ENCODE results near the gene CAPN2.

The CAPN2 gene

GRCh38 chr1:223780949-223781348 lies 68.6 kb downstream of the CAPN2 start:
- no peaks in the 10 kb centered on the region for H3K27me3 ChIP-seq (ENCODE audit: control insufficient read depth, insufficient read depth, low read length)
- H3K36me3 ChIP-seq (ENCODE audit: control insufficient read depth, insufficient read depth, low read length): peaks cover 77% of the 10 kb centered on the region
- H3K9ac ChIP-seq (ENCODE audit: low read length): no peak overlapping the region
- H3K4me3 ChIP-seq (ENCODE audit: low read depth, low read length): no peak overlapping the region
- peaks cover 7% of the 10 kb centered on the region; the same call in 1 of the 2 replicates for H3K4me1 ChIP-seq (ENCODE audit: control insufficient read depth, insufficient read depth, low read length)
- no peaks in the 10 kb centered on the region for H3K9me3 ChIP-seq (ENCODE audit: control insufficient read depth, insufficient read depth, low read depth, low read length)
- no peak overlapping the region for H3K27ac ChIP-seq (ENCODE audit: low read depth, low read length)

DNA sequence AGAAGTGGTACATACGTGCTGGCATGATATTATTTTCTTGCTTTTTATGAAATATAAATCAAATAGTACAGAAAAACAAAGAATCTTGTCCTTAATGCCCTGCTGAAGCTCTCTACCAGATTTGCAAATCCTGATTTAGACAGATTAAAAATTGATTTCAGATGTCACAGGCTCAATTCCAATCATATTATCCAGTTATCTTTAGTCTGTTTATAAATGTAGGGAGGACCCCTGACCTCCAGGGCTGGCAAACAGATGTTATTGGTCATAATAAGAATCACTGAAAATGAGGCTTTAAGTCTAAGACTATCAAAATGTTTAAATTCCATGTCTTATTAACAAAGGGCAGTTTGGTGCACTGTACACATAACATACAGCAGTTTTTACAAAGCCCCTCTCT lies 71.3 kb downstream of the CAPN2 start:
- Histone ChIP-seq H3K9me3 (ENCODE audit: control insufficient read depth, insufficient read depth, low read depth, low read length) (no peaks in the 10 kb centered on the region), H3K27ac (ENCODE audit: low read depth, low read length) (no peak overlapping the region), H3K36me3 (ENCODE audit: control insufficient read depth, insufficient read depth, low read length) (peaks cover 69% of the 10 kb centered on the region), H3K4me1 (ENCODE audit: control insufficient read depth, insufficient read depth, low read length) (no peaks in the 10 kb centered on the region), H3K4me3 (ENCODE audit: low read depth, low read length) (no peak overlapping the region), H3K9ac (ENCODE audit: low read length) (no peak overlapping the region), H3K27me3 (ENCODE audit: control insufficient read depth, insufficient read depth, low read length) (no peaks in the 10 kb centered on the region)

- Histone ChIP-seq H3K4me1 (ENCODE audit: control insufficient read depth, insufficient read depth, low read length) (no peaks in the 10 kb centered on the region), H3K4me3 (ENCODE audit: low read depth, low read length) (no peak overlapping the region), H3K27ac (ENCODE audit: low read depth, low read length) (no peak overlapping the region), H3K9me3 (ENCODE audit: control insufficient read depth, insufficient read depth, low read depth, low read length) (no peaks in the 10 kb centered on the region), H3K27me3 (ENCODE audit: control insufficient read depth, insufficient read depth, low read length) (no peaks in the 10 kb centered on the region), H3K9ac (ENCODE audit: low read length) (no peak overlapping the region), H3K36me3 (ENCODE audit: control insufficient read depth, insufficient read depth, low read length) (peaks cover 67% of the 10 kb centered on the region)
Observed at GRCh38 chr1:223784541-223784940, 72.2 kb downstream of the CAPN2 start.

GRCh38 chr1:223785808-223786207 lies 73.5 kb downstream of the CAPN2 start:
- peaks cover 55% of the 10 kb centered on the region for H3K36me3 ChIP-seq (ENCODE audit: control insufficient read depth, insufficient read depth, low read length)
- H3K27ac ChIP-seq (ENCODE audit: low read depth, low read length): no peak overlapping the region
- H3K27me3 ChIP-seq (ENCODE audit: control insufficient read depth, insufficient read depth, low read length): no peaks in the 10 kb centered on the region
- no peaks in the 10 kb centered on the region for H3K4me1 ChIP-seq (ENCODE audit: control insufficient read depth, insufficient read depth, low read length)
- no peak overlapping the region for H3K9ac ChIP-seq (ENCODE audit: low read length)
- no peaks in the 10 kb centered on the region for H3K9me3 ChIP-seq (ENCODE audit: control insufficient read depth, insufficient read depth, low read depth, low read length)
- no peak overlapping the region for H3K4me3 ChIP-seq (ENCODE audit: low read depth, low read length)

DNA sequence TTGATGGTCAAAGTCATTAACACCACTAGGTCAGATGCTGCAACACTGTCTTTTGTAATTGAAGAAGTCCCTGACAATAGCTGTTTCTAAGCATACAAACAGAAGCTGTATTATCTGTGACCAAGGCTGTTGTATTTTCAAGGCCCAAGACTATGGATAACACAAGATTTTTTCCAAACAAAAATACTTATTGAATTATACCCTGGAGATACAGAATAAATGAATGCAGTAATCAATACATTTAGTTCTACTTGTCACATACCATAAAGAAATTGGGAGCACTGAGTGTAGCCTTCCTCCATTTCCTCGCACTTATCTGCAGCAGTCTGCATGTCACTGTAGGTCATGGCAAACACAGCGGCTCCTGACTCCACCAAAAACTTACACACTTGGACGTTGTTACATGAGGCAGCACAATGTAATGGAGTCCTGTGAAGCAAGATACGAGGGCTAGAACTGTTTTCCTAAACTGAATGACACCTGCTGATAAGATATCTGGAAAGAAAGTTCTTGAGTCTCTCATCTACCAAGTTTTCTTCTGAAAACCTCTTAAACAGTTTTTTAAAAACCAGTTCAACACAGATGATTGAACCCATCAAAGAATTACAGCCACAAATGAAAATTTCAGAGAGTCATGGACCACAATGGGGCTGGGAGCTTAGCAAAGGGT lies 76.5 kb downstream of the CAPN2 start:
- Histone ChIP-seq H3K27me3 (ENCODE audit: control insufficient read depth, insufficient read depth, low read length) (no peaks in the 10 kb centered on the region), H3K9ac (ENCODE audit: low read length) (no peak overlapping the region), H3K9me3 (ENCODE audit: control insufficient read depth, insufficient read depth, low read depth, low read length) (no peaks in the 10 kb centered on the region), H3K4me1 (ENCODE audit: control insufficient read depth, insufficient read depth, low read length) (no peaks in the 10 kb centered on the region), H3K4me3 (ENCODE audit: low read depth, low read length) (no peak overlapping the region), H3K36me3 (ENCODE audit: control insufficient read depth, insufficient read depth, low read length) (peaks cover 60% of the 10 kb centered on the region), H3K27ac (ENCODE audit: low read depth, low read length) (no peak overlapping the region)

- H3K27ac ChIP-seq (ENCODE audit: low read depth, low read length): no peak overlapping the region
- H3K27me3 ChIP-seq (ENCODE audit: control insufficient read depth, insufficient read depth, low read length): no peaks in the 10 kb centered on the region
- no peaks in the 10 kb centered on the region for H3K9me3 ChIP-seq (ENCODE audit: control insufficient read depth, insufficient read depth, low read depth, low read length)
- H3K4me3 ChIP-seq (ENCODE audit: low read depth, low read length): no peak overlapping the region
- H3K9ac ChIP-seq (ENCODE audit: low read length): no peak overlapping the region
- H3K4me1 ChIP-seq (ENCODE audit: control insufficient read depth, insufficient read depth, low read length): no peaks in the 10 kb centered on the region
- peaks cover 62% of the 10 kb centered on the region for H3K36me3 ChIP-seq (ENCODE audit: control insufficient read depth, insufficient read depth, low read length)
Observed at GRCh38 chr1:223792046-223792445, 79.7 kb downstream of the CAPN2 start.

- Histone ChIP-seq H3K9ac (ENCODE audit: low read length) (no peak overlapping the region), H3K4me1 (ENCODE audit: control insufficient read depth, insufficient read depth, low read length) (no peaks in the 10 kb centered on the region), H3K27me3 (ENCODE audit: control insufficient read depth, insufficient read depth, low read length) (no peaks in the 10 kb centered on the region), H3K4me3 (ENCODE audit: low read depth, low read length) (no peak overlapping the region), H3K9me3 (ENCODE audit: control insufficient read depth, insufficient read depth, low read depth, low read length) (no peaks in the 10 kb centered on the region), H3K36me3 (ENCODE audit: control insufficient read depth, insufficient read depth, low read length) (peaks cover 64% of the 10 kb centered on the region), H3K27ac (ENCODE audit: low read depth, low read length) (no peak overlapping the region)
Observed at GRCh38 chr1:223793716-223794115, 81.4 kb downstream of the CAPN2 start.

GRCh38 chr1:223794136-223794880 lies 82.0 kb downstream of the CAPN2 start:
- Histone ChIP-seq H3K36me3 (ENCODE audit: control insufficient read depth, insufficient read depth, low read length) (peaks cover 63% of the 10 kb centered on the region), H3K4me3 (ENCODE audit: low read depth, low read length) (no peak overlapping the region), H3K9me3 (ENCODE audit: control insufficient read depth, insufficient read depth, low read depth, low read length) (no peaks in the 10 kb centered on the region), H3K27ac (ENCODE audit: low read depth, low read length) (no peak overlapping the region), H3K4me1 (ENCODE audit: control insufficient read depth, insufficient read depth, low read length) (no peaks in the 10 kb centered on the region), H3K27me3 (ENCODE audit: control insufficient read depth, insufficient read depth, low read length) (no peaks in the 10 kb centered on the region), H3K9ac (ENCODE audit: low read length) (no peak overlapping the region)

- Histone ChIP-seq H3K27me3 (ENCODE audit: control insufficient read depth, insufficient read depth, low read length) (no peaks in the 10 kb centered on the region), H3K4me1 (ENCODE audit: control insufficient read depth, insufficient read depth, low read length) (no peaks in the 10 kb centered on the region), H3K27ac (ENCODE audit: low read depth, low read length) (no peak overlapping the region), H3K36me3 (ENCODE audit: control insufficient read depth, insufficient read depth, low read length) (peaks cover 81% of the 10 kb centered on the region), H3K9ac (ENCODE audit: low read length) (no peak overlapping the region), H3K9me3 (ENCODE audit: control insufficient read depth, insufficient read depth, low read depth, low read length) (no peaks in the 10 kb centered on the region), H3K4me3 (ENCODE audit: low read depth, low read length) (no peak overlapping the region)
Observed at GRCh38 chr1:223796210-223796609, 83.9 kb downstream of the CAPN2 start.

DNA sequence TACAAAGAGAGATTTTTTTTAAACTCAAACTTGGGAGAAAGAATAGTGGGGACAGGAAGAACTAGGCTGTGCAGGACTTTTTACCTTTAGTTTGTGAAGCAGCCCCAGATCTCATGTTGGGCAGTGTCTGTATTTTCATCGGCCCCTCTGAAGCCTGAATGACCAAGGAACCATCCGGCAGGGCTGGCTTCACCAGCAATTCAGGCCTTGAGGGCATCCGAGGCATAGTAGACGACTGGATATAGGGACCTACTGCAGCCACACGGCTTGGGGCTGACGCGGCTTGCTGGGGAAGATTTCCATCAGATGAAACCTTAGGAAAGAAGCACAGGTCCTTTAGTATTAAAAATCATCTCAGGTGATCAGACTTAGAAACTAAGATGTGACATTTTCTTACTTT lies 89.7 kb downstream of the CAPN2 start:
- no peak overlapping the region for H3K9ac ChIP-seq (ENCODE audit: low read length)
- no peaks in the 10 kb centered on the region for H3K27me3 ChIP-seq (ENCODE audit: control insufficient read depth, insufficient read depth, low read length)
- H3K27ac ChIP-seq (ENCODE audit: low read depth, low read length): no peak overlapping the region
- peaks cover 90% of the 10 kb centered on the region for H3K36me3 ChIP-seq (ENCODE audit: control insufficient read depth, insufficient read depth, low read length)
- no peaks in the 10 kb centered on the region for H3K4me1 ChIP-seq (ENCODE audit: control insufficient read depth, insufficient read depth, low read length)
- no peaks in the 10 kb centered on the region for H3K9me3 ChIP-seq (ENCODE audit: control insufficient read depth, insufficient read depth, low read depth, low read length)
- H3K4me3 ChIP-seq (ENCODE audit: low read depth, low read length): no peak overlapping the region

DNA sequence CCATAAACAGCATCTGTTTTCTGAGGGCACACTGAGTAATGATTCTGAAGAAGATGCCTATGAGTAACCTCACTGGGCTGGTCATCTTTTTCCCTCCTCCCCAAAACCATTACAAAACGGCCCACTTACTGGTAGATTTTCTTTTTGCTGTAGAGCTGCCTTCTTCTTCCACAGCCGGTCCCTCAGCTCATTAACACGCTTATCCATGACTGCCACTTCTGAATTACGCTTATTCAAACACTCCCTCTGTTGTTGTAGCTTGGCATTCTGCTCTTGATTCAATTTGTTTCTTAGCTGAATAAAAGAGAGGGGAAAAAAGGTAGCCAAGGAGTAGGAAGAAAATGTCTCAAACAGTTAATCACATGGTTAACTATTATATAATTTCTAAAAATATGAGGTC lies 90.3 kb downstream of the CAPN2 start:
- Histone ChIP-seq H3K27me3 (ENCODE audit: control insufficient read depth, insufficient read depth, low read length) (no peaks in the 10 kb centered on the region), H3K36me3 (ENCODE audit: control insufficient read depth, insufficient read depth, low read length) (peaks cover 90% of the 10 kb centered on the region)

More for the DNA sequence above, 90.3 kb downstream of the CAPN2 start:
- Histone ChIP-seq H3K27ac (ENCODE audit: low read depth, low read length) (no peak overlapping the region), H3K9me3 (ENCODE audit: control insufficient read depth, insufficient read depth, low read depth, low read length) (no peaks in the 10 kb centered on the region), H3K9ac (ENCODE audit: low read length) (no peak overlapping the region), H3K4me3 (ENCODE audit: low read depth, low read length) (no peak overlapping the region), H3K4me1 (ENCODE audit: control insufficient read depth, insufficient read depth, low read length) (no peaks in the 10 kb centered on the region)

Data from HUES6 (cell line).